Stimulated activated CD4-positive, alpha-beta T cell treated with anti-CD3 and anti-CD28 coated beads, TNF-alpha, amount 100 ng/mL, for 24 hours (primary cell): ENCODE results near the gene SALL1.

Source experiments
- DNase-seq, 3 experiments: peaks; one replicate each; pipeline ENCODE4 v3.0.0-alpha.2; 2020; ENCODE audit warnings: low read depth in 3 of 3

Gene SALL1

DNA sequence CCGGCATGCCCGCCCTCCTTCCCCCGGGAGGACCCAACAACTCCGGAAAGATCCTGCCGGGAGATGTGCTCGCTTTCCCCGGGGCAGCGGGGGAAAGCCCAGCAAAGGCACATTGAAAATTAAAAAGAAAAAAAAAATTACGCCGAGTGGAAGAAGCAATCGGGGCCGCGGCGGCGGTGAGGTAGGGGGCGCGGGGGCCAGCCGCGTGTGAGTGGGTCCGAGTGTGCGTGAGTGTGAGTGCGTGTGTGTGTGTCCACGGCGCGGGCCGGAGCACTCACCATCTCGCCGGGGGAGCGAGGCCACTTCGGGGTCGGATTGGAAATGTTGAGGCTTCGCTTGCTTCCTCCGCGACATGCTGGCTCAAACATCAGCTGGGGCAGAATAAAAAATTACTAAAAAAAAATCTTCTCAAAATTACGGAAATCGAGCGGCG is at the start of gene SALL1:
SALL1 (minus strand) TSS at position 383 of the 433 bp plus-strand sequence; CDS start at position 354, 29 bp downstream.
- DNase-seq, result no peak

GRCh38 chr16:51200793-51201192 is 49.7 kb upstream of the SALL1 start:
- no peak for DNase-seq

DNA sequence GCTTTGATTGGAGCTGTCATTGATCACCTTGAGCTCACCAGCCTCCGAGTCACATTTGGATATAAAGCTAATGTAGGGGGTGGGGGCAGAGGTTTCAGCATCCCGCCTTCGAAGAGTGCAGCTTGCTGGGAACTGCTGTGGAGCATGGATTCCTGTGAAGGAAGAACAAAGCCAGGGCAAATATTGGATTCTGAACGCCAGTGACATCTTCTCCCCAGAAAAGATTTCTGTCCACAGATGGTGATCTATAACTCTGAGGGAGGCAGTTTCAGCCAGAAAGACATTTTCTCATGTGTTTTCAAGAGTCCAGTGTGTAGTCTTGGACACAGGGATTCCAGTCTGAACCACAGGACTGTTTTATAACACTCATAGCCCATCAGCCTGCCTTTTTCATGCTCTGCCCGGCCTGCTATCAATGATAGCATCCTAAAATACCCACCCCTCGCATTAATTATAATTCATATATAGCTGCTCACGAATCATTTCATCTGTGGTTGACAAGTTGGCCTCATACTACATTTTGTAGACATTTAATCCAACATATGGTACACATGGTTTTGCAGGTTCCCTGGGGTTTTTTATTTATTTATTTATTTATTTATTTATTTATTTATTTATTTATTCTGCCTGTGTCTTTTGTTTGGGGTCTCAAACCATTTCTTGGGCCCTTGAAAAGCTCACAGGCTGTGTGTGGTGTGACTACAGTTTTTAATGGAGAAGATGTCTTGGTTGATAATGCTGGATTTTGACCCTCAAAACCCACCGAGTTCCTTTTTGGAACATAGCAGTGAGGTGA is 47.1 kb upstream of the SALL1 start:
- DNase-seq, result no peak

DNA sequence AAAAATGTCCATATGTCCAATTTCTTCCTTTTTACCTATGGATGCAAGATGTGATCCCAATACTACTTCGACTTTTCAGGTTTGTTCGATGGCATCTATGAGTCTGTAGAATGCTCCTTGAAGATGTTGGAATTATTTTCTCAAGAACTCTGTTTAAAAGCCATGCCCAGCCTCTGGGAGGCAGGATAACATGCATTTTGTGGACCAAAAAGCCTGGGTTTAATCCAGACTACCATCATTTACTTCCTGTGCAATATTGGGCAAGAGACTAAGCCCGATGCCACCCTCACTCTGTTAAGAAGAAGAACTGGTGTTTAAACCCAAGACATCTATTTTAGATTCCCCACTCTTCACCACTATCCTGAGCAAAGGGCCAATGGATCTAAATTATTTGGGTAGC is 42.8 kb upstream of the SALL1 start:
- DNase-seq, result no peak

DNA sequence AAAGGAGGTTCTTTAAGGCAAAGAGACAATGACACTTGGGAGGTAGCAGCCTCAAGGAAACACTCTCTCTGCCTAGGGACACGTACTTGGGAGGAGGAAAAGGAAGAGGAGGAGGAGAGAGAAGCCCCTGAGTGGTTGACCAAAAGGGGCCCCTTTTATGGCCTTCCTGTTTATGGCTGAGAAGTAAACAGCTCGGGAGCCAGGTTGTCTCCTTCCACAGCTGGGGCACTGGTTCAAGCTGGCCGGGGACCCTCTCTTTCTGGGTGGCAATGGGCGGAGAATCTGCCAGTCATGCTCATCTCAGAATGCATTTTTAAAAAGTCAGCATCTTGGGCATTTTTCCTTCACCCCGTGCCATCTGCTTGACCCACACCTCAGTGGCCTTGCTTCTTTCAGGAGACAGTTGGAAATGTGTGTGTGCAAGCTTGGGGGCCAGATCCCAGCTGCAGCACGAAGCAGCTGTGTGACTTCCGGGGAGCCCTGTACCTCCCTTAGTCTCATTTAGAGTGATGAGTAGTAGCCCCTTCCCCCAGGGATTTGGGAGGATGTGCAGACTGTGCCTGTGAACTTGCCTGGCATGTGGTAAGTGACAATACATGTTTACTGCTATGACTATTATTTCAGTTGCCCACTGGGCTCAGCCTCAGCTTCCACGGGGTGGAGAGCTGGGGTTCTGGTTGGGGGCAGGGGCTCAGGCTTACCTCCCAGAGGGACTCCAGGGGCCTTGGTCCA is 33.8 kb upstream of the SALL1 start:
- DNase-seq, result no peak

DNA sequence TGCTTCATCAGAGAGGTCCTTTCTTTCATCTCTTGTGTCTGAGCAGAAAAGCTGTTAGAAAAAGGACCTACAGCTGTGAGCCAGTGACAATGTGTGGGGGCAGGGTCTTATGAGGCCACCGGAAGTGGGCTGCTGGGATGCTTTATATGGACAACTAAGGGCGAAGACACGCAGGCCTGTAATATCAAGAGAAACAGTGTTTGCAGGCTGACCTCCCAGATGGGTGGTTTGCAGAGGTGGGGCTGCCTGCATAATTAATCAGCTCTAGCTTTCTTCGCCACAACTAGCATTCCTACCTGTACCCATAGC is 30.4 kb upstream of the SALL1 start:
- no peak for DNase-seq

- no peak for DNase-seq
These were observed 29.8 kb upstream of the SALL1 start for GRCh38 chr16:51180719-51181502.

DNA sequence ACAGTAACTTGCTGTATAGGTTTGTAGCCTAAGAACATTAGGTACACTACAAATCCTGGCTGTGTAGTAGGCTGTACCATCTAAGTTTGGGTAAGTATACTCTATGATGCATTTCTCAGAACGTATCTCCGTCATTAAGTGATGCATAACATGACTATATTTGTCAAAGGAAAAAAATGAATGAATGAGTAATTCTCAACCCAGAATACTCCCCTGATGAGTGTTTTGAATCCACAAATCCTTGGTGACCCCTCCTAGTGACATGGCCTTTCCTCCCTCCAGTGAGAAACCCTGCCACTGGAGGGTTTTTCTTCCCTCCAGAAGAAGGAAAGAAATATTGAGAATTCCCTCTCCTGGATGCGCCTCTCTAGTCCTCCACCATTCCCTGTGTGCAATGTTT is 24.0 kb upstream of the SALL1 start:
- DNase-seq, result no peak

DNA sequence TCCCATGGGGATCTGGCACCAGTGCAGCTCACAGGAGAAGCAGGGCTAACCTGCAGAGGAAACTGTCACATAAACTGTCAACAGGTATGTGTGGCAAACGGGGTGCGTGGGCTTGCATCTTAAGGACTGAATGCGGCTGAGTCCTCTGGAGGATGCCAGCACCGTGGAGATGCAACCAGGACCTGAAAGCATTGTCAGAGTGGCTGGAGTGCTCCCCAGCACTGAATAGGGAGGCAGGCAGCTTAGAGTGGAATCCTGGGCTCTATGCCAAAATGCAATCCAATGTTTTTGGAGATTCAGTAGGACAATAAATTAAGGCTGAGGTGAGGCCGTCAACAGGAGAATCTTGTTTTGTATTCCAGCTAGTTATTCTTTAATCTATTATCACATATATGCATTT is 21.3 kb upstream of the SALL1 start:
- DNase-seq, result no peak

DNA sequence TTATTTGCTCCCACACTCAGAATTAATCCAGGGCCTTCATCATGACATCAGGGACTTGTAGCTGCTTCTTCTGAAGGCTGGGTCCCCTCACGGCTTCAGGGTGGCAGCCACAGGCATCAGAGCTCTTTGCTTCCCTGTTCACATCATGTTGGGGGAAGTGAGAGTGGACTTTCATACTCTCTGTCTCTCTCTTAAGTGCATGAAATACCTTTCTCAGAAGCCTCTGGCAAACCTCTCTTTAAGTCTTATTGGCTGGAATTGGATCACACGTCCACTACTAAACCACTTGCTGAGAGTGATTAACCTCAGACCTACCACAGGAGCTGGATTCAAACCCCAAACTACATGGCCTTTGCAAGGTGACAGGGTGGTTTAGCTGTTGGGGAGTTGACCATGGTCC is 17.7 kb upstream of the SALL1 start:
- no peak for DNase-seq

DNA sequence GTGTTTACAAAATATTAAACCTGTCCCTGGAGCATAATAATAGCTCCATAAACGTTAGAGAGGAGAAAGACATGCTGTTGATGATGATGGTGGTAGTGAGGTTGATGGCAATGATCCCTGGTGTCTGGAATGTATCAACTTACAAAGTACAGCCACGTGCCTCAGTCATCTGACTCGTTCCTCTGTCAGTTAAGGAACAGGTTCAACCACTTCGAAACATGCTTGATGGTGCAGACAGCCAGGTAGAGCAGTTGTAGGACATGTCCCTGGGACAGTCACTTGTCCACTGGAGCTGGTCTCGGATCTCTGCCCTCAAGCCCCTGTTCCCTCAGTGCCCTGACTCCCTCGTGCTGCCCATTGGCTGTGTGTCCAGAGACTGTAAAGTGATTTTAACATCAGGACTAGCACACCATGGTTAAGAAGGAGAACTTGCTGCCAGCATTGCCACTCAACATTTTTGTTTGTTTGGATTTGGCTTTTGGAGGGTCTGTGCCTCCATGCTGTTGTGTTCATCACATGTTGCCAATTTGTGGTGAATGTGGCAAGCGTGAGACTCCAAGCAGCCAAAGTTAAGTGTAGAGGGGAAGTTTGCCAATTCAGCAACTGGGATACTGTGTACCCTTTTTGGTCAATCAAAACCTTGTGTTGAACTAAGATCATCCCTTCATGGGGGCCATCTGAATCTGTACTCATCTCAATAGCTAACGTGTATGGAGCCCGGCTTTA is 16.3 kb upstream of the SALL1 start:
- no peak for DNase-seq

DNA sequence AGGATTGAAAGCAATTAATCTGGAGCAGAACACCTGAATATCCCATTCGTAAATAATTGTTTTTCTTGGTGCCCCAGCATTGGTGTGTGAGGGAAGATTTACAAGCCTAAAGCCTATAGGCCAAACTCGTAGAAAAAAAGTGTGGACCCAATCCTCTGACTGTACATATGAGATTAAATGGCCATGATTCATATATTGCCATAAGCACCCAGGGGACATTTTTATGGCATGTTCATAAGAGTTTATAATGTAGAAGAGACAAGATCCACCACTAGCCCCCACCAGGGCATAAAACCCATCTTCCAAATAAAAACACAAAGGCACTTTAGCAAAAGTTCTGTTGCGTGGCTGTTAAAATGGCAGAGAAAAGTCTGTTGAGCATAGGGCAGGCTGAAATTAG is 15.5 kb upstream of the SALL1 start:
- no peak for DNase-seq

DNA sequence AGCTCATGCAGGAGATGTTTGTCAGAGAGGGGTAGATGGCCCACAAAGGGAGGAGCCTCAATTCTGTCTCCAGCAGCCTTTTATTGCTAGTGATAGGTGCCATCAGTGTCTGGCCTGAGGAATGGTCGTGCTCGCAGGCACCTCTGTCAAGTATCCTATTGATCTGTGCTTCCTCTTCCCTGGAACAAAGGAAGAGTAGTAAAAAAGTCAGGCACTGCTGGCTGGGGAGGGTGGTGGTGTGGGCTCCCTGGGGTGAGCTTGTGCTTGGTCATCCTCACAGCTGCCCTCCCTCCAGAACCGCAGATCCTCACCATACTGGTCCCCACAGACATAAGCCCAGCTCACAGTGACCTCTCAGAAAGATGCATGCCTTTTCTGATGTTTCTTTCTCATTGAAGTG is 15.0 kb upstream of the SALL1 start:
- no peak for DNase-seq

DNA sequence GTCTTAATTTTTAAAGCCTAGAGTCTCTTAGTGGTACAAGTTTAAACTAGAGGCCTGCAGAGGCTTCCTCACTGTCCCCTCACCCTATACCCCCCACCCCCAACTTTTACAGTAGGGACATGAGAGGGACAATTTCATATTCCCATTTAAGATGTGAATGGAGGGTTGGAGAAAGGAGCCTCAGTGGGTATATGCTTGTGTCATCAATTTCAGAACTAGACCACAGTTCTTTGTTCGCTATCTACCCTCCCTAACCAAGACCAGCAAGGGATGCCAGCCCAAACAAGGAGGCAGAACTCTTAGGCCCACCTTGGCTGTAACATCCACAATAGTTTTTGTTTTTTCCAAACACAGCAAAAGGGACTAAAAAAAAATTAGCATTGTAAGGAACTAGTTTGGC is 14.0 kb upstream of the SALL1 start:
- no peak for DNase-seq

GRCh38 chr16:51164574-51164973 is 13.5 kb upstream of the SALL1 start:
- DNase-seq, result no peak

DNA sequence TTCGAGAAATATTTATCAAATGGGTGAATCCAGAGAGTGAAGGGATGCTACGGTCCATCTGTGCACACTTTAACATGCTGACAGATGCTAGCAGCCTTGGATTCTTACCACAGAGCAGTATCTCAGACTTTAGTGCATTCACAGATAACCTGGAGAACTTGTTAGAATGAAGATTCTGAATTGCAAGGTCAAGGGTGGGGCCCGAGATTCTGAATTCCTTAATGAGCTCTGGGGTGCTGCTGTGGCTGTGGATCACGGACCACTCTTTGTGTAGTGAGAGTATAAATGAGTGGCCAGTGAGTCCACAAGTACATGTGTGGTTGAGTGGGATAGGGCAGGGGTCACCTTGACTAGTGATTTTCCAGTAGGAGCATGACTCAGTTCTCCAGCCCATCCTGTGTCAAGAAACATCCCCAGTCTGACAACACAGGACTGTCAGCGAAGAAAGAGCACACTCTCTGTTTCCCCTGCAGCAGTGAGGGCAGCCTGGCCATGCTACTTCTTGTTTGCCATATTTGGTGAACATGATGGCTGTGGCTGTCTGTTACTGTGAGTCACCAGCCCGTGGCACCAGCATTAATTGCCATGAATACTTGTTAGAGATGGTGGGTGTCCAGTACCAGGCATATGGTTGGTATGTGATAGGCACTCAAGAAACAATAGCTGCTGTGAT is 13.0 kb upstream of the SALL1 start:
- no peak for DNase-seq

GRCh38 chr16:51163366-51163765 is 12.3 kb upstream of the SALL1 start:
- DNase-seq, result no peak

- DNase-seq, result no peak
These were observed 10.5 kb upstream of the SALL1 start for GRCh38 chr16:51161440-51162195.

DNA sequence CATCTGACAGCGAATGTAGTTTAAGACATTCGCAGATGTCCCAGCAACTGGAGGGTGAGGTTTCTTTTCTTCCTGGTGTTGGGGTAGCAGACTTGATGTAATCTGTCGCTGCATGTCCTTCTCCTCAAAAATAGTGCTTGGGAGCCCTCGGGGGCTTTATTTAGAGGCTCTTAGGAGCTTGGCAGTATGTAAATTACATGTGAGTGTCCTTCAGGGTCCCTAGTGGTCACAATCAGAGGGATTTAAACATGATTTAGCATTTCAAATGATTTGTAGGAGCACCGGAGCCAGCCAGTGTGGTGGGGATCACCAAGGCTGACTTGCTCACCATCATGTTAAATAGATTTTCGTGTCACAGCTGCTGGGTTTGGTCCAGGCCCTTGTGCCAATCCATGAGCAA is 8.8 kb upstream of the SALL1 start:
- DNase-seq, result no peak

- no peak for DNase-seq
These were observed 8.2 kb upstream of the SALL1 start for GRCh38 chr16:51159296-51159695.

GRCh38 chr16:51157698-51158097 is 6.6 kb upstream of the SALL1 start:
- no peak for DNase-seq
